Brain microvascular endothelial cell (primary cell): ENCODE measurements around the gene MMP23B.

Experiments used
- DNase-seq: peaks from one replicate; pipeline ENCODE4 v3.0.0-alpha.2; 2020
- H3K27ac ChIP-seq: fragments of 250-450 bp; sonication (Bioruptor Pico); 2 replicates; pipeline ENCODE4 v1.5.1; 2020; ENCODE audit warnings: mild to moderate bottlenecking, moderate library complexity
- H3K27me3 ChIP-seq: fragments of 250-450 bp; sonication (Bioruptor Pico); replicated peaks from 2 replicates; pipeline ENCODE4 v1.5.1; 2020; ENCODE audit warnings: mild to moderate bottlenecking
- H3K36me3 ChIP-seq: fragments of 250-450 bp; sonication (Bioruptor Pico); replicated peaks from 2 replicates; pipeline ENCODE4 v1.5.1; 2020; ENCODE audit warnings: mild to moderate bottlenecking
- H3K4me3 ChIP-seq: 2 replicates; pipeline ENCODE4 v1.5.1; 2011; ENCODE audit warnings: low read depth, mild to moderate bottlenecking, control low read depth, low read length, moderate library complexity
- in situ Hi-C: cut with HindIII; loops from 2 replicates; pipeline ENCODE4 v1.10.0; 2017; ENCODE audit warnings: low sequenced_read_pairs, low pct_ligation_motif_present
- TF ChIP-seq, protein P1 (sequence below): IDR thresholded peaks from 2 replicates; pipeline ENCODE4 v1.5.1; 2011; ENCODE audit warnings: low read depth, mild to moderate bottlenecking, moderate library complexity, low read length, control low read depth, inconsistent platforms; ENCODE audit errors: missing control alignments

MMP23B gene

DNA sequence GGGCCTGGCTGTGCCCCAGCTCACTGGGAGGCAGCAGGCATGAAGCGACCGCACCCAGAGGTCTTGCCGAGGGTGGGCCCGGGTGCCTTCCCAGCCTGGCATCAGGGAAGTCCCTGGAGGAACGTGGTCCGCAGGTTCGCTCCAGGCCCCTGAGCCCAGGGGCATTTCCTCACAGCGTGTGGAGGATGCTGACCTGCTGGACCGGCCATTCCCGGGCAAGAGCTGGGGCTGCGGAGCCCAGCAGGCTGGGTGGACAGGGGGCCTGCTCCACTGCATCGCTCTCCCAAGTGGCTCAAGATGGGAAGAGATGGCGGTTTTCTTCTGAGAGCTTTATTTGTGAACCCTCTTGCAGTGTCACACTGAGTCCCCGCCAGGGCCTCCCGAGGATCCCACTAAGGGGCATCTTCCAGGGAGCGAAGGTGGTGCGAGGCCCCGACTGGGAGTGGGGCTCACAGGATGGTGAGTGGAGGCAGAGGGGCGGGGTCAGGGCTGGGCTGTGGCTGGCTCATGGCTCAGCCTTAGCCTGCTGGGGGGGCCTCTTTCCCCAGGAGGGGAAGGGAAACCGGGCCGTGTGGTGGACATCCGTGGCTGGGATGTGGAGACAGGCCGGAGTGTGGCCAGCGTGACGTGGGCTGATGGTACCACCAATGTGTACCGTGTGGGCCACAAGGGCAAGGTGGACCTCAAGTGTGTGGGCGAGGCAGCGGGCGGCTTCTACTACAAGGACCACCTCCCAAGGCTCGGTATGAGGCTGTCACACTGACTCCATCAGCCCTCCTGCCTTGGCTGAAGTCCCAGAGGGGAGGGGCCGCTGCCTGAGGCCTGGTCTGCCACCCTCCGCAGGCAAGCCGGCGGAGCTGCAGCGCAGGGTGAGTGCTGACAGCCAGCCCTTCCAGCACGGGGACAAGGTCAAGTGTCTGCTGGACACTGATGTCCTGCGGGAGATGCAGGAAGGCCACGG, 7.2 kb upstream of the MMP23B start:
- in situ Hi-C loops, result no loop called here
- Histone ChIP-seq H3K36me3 (peaks cover 4% of the 10 kb centered on the region), H3K27me3 (no peaks in the 10 kb centered on the region), H3K4me3 (no peak overlapping the region), H3K27ac (no peak overlapping the region)
- TF ChIP-seq, protein P1, sequence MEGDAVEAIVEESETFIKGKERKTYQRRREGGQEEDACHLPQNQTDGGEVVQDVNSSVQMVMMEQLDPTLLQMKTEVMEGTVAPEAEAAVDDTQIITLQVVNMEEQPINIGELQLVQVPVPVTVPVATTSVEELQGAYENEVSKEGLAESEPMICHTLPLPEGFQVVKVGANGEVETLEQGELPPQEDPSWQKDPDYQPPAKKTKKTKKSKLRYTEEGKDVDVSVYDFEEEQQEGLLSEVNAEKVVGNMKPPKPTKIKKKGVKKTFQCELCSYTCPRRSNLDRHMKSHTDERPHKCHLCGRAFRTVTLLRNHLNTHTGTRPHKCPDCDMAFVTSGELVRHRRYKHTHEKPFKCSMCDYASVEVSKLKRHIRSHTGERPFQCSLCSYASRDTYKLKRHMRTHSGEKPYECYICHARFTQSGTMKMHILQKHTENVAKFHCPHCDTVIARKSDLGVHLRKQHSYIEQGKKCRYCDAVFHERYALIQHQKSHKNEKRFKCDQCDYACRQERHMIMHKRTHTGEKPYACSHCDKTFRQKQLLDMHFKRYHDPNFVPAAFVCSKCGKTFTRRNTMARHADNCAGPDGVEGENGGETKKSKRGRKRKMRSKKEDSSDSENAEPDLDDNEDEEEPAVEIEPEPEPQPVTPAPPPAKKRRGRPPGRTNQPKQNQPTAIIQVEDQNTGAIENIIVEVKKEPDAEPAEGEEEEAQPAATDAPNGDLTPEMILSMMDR, result no peak
- DNase-seq, result no peak

DNA sequence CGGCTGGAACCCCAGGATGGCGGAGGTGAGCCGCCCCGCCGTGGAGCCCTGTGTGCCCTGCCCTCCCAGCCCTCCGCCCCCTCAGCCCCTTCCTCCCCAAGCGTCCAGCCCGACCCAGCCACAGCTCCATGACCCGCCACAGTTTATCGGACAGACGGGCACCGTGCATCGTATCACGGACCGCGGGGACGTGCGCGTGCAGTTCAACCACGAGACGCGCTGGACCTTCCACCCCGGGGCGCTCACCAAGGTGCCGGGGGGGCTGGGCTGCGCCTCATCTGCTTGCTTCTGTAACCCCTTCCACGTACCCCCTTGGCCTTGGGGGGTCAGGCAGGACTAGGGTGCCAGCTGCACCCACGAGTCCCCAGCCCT, 6.6 kb upstream of the MMP23B start:
- Histone ChIP-seq H3K27ac (no peak overlapping the region), H3K27me3 (peaks cover under 1% of the 10 kb centered on the region), H3K4me3 (no peak overlapping the region), H3K36me3 (peaks cover 4% of the 10 kb centered on the region)
- TF ChIP-seq, protein P1, result no peak
- in situ Hi-C loops, result no loop called here
- no peak for DNase-seq

DNA sequence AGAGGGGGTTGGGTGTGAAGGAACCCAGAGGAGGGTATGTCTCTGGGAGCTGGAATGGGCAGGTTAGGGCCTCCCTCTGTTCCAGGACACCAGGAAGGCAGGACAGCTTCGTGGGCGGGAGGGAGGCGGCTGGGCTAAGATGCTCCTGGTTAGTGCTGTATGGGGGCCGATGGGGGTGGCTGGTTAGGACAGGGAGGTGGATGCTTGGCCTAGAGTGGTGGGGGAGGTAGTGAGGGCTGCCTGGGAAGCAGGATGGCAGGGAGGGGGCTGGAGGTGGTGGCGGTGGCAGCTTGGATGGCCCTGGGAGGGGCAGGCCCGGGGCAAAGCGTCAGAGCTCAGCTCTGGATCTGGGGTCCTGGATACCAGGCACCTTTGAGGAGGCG, 6.2 kb upstream of the MMP23B start:
- H3K36me3 ChIP-seq, result peaks cover 4% of the 10 kb centered on the region
- H3K4me3 ChIP-seq, result no peak overlapping the region
- no peak for DNase-seq
- TF ChIP-seq, protein P1, result no peak
- in situ Hi-C loops, result no loop called here
- no peak overlapping the region for H3K27ac ChIP-seq
- H3K27me3 ChIP-seq, result peaks cover 4% of the 10 kb centered on the region

DNA sequence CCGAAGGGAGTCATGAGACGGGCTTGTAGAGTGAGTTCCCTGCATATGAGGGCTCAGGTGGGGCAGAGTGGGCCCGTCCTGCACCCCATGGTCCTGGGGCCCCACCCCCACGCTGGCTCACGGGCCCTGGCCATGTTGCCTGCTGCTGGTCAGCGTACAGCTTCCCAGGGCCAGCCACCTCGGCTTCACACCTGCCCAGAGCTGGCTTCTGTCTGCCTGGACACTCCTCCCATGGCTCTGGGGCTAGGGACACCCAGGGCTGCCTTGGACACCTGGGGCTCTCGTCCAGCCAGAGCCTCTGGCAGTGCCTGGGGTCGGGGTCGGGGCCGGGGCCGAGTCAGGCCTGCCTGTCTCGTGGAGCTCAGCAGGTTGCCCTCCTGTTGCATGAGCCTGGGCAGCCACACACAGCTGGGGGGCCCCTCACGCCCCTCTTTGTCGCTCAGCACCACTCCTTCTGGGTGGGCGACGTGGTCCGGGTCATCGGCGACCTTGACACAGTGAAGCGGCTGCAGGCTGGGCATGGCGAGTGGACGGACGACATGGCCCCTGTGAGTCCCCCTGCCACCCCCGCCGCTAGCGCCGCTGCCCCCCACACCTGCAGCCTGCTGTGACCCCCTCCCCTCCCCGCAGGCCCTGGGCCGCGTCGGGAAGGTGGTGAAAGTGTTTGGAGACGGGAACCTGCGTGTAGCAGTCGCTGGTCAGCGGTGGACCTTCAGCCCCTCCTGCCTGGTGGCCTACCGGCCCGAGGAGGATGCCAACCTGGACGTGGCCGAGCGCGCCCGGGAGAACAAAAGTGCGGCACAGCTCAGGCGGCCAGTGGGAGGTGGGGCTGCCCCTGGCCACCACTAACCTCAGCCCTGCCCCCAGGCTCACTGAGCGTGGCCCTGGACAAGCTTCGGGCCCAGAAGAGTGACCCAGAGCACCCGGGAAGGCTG, 5.5 kb upstream of the MMP23B start:
- DNase-seq, result no peak
- H3K27me3 ChIP-seq, result peaks cover 8% of the 10 kb centered on the region
- TF ChIP-seq, protein P1, result no peak
- no peak overlapping the region for H3K4me3 ChIP-seq
- in situ Hi-C loops, result no loop called here
- H3K36me3 ChIP-seq, result peaks cover 4% of the 10 kb centered on the region
- H3K27ac ChIP-seq, result no peak overlapping the region

DNA sequence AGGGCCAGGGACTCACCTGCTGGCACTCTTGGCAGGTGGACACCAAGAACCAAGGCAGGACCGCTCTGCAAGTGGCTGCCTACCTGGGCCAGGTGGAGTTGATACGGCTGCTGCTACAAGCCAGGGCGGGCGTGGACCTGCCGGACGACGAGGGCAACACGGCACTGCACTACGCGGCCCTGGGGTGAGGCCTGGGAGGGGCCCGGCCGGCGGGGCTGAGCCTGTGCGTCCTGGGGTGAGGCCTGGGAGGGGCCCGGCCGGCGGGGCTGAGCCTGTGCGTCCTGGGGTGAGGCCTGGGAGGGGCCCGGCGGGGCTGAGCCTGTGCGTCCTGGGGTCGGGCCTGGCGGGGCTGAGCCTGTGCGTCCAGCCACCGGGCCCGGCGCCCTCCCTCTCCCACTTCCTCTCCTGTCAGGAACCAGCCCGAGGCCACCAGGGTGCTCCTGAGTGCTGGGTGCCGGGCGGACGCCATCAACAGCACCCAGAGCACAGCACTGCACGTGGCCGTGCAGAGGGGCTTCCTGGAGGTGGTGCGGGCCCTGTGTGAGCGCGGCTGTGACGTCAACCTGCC, 4.6 kb upstream of the MMP23B start:
- Histone ChIP-seq H3K4me3 (no peak overlapping the region), H3K27ac (no peak overlapping the region), H3K36me3 (peaks cover 4% of the 10 kb centered on the region), H3K27me3 (peaks cover 17% of the 10 kb centered on the region)
- no peak for DNase-seq
- in situ Hi-C loops, result no loop called here
- TF ChIP-seq, protein P1, result no peak
